Endodermal cell (in vitro differentiated cells): ENCODE results near the gene DCAF10. TPM values are rescaled to one million over a fixed set of nuclear protein-coding genes. Genes with fewer than 3 reads are reported as not detected.

Experiments used
- DNase-seq: peaks from one replicate; pipeline ENCODE4 v3.0.0-alpha.2; 2017
- H3K27ac ChIP-seq: 2 replicates; pipeline ENCODE4 v1.5.1; 2013; ENCODE audit warnings: mild to moderate bottlenecking, low read depth, low read length, moderate library complexity
- H3K27me3 ChIP-seq: 2 replicates; pipeline ENCODE4 v1.6.1; 2013; ENCODE audit warnings: mild to moderate bottlenecking, low read length, moderate library complexity; ENCODE audit not compliant: insufficient read depth, control insufficient read depth, poor library complexity, severe bottlenecking
- H3K36me3 ChIP-seq: 2 replicates; pipeline ENCODE4 v1.7.0; 2013; ENCODE audit warnings: mild to moderate bottlenecking, low read length, moderate library complexity; ENCODE audit not compliant: control insufficient read depth, insufficient read depth
- H3K4me1 ChIP-seq: one replicate; pipeline ENCODE4 v1.7.0; 2013; ENCODE audit warnings: low read length; ENCODE audit not compliant: control insufficient read depth, insufficient read depth
- H3K4me3 ChIP-seq: 2 replicates; pipeline ENCODE4 v1.5.1; 2013; ENCODE audit warnings: mild to moderate bottlenecking, low read length, moderate library complexity
- H3K9ac ChIP-seq: 2 replicates; pipeline ENCODE4 v1.6.1; 2013; ENCODE audit warnings: mild to moderate bottlenecking, low read length, moderate library complexity; ENCODE audit not compliant: poor library complexity, severe bottlenecking; ENCODE audit errors: extremely low read depth
- H3K9me3 ChIP-seq: 2 replicates; pipeline ENCODE4 v1.6.1; 2013; ENCODE audit warnings: mild to moderate bottlenecking, low read length, moderate library complexity; ENCODE audit not compliant: control insufficient read depth
- H3K27ac Mint-ChIP-seq: 2 replicates; pipeline ENCODE4 v1.8.0; 2020; ENCODE audit warnings: mixed read lengths
- H3K27me3 Mint-ChIP-seq: 2 replicates; pipeline ENCODE4 v1.8.0; 2021; ENCODE audit warnings: mild to moderate bottlenecking, mixed read lengths; ENCODE audit not compliant: insufficient read depth
- H3K36me3 Mint-ChIP-seq: 2 replicates; pipeline ENCODE4 v1.8.0; 2020; ENCODE audit warnings: low read depth, mixed read lengths
- H3K4me1 Mint-ChIP-seq: 2 replicates; pipeline ENCODE4 v1.8.0; 2020; ENCODE audit warnings: mixed read lengths
- H3K4me3 Mint-ChIP-seq: 2 replicates; pipeline ENCODE4 v1.8.0; 2020; ENCODE audit warnings: mild to moderate bottlenecking, moderate library complexity, mixed read lengths
- H3K9me3 Mint-ChIP-seq: 2 replicates; pipeline ENCODE4 v1.8.0; 2020; ENCODE audit warnings: mild to moderate bottlenecking, mixed read lengths
- CTCF ChIP-seq: fragments of 200-600 bp; sonication (generic); conservative IDR thresholded peaks from 2 replicates; pipeline ENCODE4 v1.5.0; 2021; ENCODE audit warnings: antibody characterized with exemption, mild to moderate bottlenecking
- WGBS, 2 experiments: methylation state at CpG; one replicate each; pipeline versions ENCODE4 v1.1.5 to v1.1.7; 2013; ENCODE audit warnings: missing lambda C conversion rate in 2 of 2, mixed read lengths in 1 of 2; ENCODE audit not compliant: insufficient coverage in 1 of 2, insufficient read length in 1 of 2; 5-methylcytosine and 5-hydroxymethylcytosine counted together
- total RNA-seq, 2 donors: library from RNA; stranded (reverse); fragmentation: NEBNext Ultra II Directional in 1 of 2; extraction: Animal tissue kit (Norgen Biotek cat#: 25700) in 1 of 2; gene quantifications; 2 replicates in 1 of 2; 3 replicates in 1 of 2; pipeline ENCODE4 v1.2.1, GENCODE V29; 2021

Gene DCAF10
- total RNA-seq, 2 donors from 2014 or later, result 24.0 to 26.3 TPM

- TF ChIP-seq CTCF, result no peak
- Histone ChIP-seq H3K9me3 (no peaks in the 10 kb centered on the region), H3K27me3 (peaks cover 8% of the 10 kb centered on the region), H3K4me3 (peak within 1 kb of the TSS; percentile 88), H3K9ac (peak within 1 kb of the TSS; percentile 48), H3K36me3 (peaks cover 36% of the 10 kb centered on the region), H3K27ac (no peak within 1 kb of the TSS), H3K4me1 (no peaks in the 10 kb centered on the region)
- peak within 1 kb of the TSS; percentile 96 for H3K4me3 Mint-ChIP-seq
- H3K27ac Mint-ChIP-seq, result peak within 1 kb of the TSS; percentile 92
- peaks cover 33% of the 10 kb centered on the region for H3K27me3 Mint-ChIP-seq
- peaks cover 5% of the 10 kb centered on the region for H3K4me1 Mint-ChIP-seq
- WGBS, 2 experiments, result 0 to 1% methylated on average over 49 to 73 of the region's 73 CpGs
- peak; percentile 96 for DNase-seq
- H3K36me3 Mint-ChIP-seq, result peaks cover 32% of the 10 kb centered on the region
- no peaks in the 10 kb centered on the region for H3K9me3 Mint-ChIP-seq
These were observed 15.7 kb upstream of the DCAF10 start, which contains the start of gene EXOSC3 for GRCh38 chr9:37784616-37785483. EXOSC3 (minus strand) TSS chr9:37785064; CDS start chr9:37785044, 20 bp downstream.

- no peak overlapping the region for H3K27ac ChIP-seq
- DNase-seq, result peak; percentile 79
- H3K4me3 ChIP-seq, result no peak overlapping the region
- TF ChIP-seq CTCF, result peak; percentile 38
- no peak overlapping the region for H3K27ac Mint-ChIP-seq
- H3K27me3 Mint-ChIP-seq, result peaks cover 44% of the 10 kb centered on the region
- H3K4me3 Mint-ChIP-seq, result no peak overlapping the region
- no peak overlapping the region for H3K9ac ChIP-seq
- H3K27me3 ChIP-seq, result peaks cover 8% of the 10 kb centered on the region
- H3K36me3 ChIP-seq, result peaks cover 14% of the 10 kb centered on the region
- WGBS, 2 experiments, result 96 to 97% methylated on average over 18 to 45 of the region's 45 CpGs
- peaks cover 5% of the 10 kb centered on the region for H3K4me1 Mint-ChIP-seq
- H3K4me1 ChIP-seq, result no peaks in the 10 kb centered on the region
- peaks cover 12% of the 10 kb centered on the region for H3K36me3 Mint-ChIP-seq
- H3K9me3 Mint-ChIP-seq, result no peaks in the 10 kb centered on the region
- no peaks in the 10 kb centered on the region for H3K9me3 ChIP-seq
These were observed 13.5 kb upstream of the DCAF10 start for GRCh38 chr9:37787059-37787458.

- Histone ChIP-seq H3K27ac (no peak overlapping the region), H3K36me3 (peaks cover 2% of the 10 kb centered on the region), H3K9me3 (no peaks in the 10 kb centered on the region), H3K4me1 (no peaks in the 10 kb centered on the region), H3K4me3 (no peak overlapping the region), H3K27me3 (peaks cover 8% of the 10 kb centered on the region), H3K9ac (no peak overlapping the region)
- Mint-ChIP-seq H3K36me3 (peaks cover 1% of the 10 kb centered on the region), H3K4me1 (no peaks in the 10 kb centered on the region), H3K9me3 (no peaks in the 10 kb centered on the region), H3K27me3 (peaks cover 47% of the 10 kb centered on the region), H3K4me3 (no peak overlapping the region), H3K27ac (no peak overlapping the region)
- 84 to 87% methylated on average over 5 to 6 of the region's 6 CpGs for WGBS, 2 experiments
- TF ChIP-seq CTCF, result no peak
- DNase-seq, result no peak
These were observed 12.3 kb upstream of the DCAF10 start for GRCh38 chr9:37788332-37788731.
